Lower lobe of right lung (tissue), 2 donors: ENCODE results near the gene SCPEP1. TPM values are rescaled to one million over a fixed set of nuclear protein-coding genes. Genes with fewer than 3 reads are reported as not detected.

Source experiments
- ATAC-seq, 2 donors: fragments of 200-7000 bp; cut with Tn5 transposase; one replicate each; pipeline ENCODE4 v1.9.1; 2020 to 2022; ENCODE audit warnings: mild to moderate bottlenecking in 2 of 2, moderate library complexity in 2 of 2
- DNase-seq: peaks from one replicate; pipeline ENCODE4 v3.0.0-alpha.2; 2020
- H3K27ac ChIP-seq: fragments of 200-600 bp; one replicate; pipeline ENCODE4 v1.8.0; 2022
- H3K27me3 ChIP-seq: fragments of 200-600 bp; one replicate; pipeline ENCODE4 v1.8.0; 2022; ENCODE audit warnings: low read depth
- H3K36me3 ChIP-seq: fragments of 200-600 bp; one replicate; pipeline ENCODE4 v1.8.0; 2022; ENCODE audit warnings: mild to moderate bottlenecking
- H3K4me1 ChIP-seq: fragments of 200-600 bp; one replicate; pipeline ENCODE4 v1.8.0; 2022
- H3K4me3 ChIP-seq: fragments of 200-600 bp; one replicate; pipeline ENCODE4 v1.8.0; 2022; ENCODE audit warnings: mild to moderate bottlenecking
- H3K9me3 ChIP-seq: fragments of 200-600 bp; one replicate; pipeline ENCODE4 v1.8.0; 2022
- CTCF ChIP-seq: fragments of 200-600 bp; IDR thresholded peaks from one replicate; pipeline ENCODE4 v1.8.0; 2022; ENCODE audit warnings: antibody characterized with exemption, mild to moderate bottlenecking
- intact Hi-C: fragments of 100-400 bp; cut with DNase I; formaldehyde crosslinking; loops from one replicate; pipeline ENCODE4 v1.11.0; 2022
- total RNA-seq: library from RNA; stranded (reverse); fragmentation: NEBNext Ultra II Directional; extraction: Animal tissue kit (Norgen Biotek cat#: 25700); gene quantifications from one replicate; pipeline ENCODE4 v1.2.1, GENCODE V29; 2021
- donor health status: DM: no; HTN: yes; CAD: no; lungs with severe emphysema.

Gene SCPEP1
- total RNA-seq, 1 donor from 2014 or later = 210 TPM

DNA sequence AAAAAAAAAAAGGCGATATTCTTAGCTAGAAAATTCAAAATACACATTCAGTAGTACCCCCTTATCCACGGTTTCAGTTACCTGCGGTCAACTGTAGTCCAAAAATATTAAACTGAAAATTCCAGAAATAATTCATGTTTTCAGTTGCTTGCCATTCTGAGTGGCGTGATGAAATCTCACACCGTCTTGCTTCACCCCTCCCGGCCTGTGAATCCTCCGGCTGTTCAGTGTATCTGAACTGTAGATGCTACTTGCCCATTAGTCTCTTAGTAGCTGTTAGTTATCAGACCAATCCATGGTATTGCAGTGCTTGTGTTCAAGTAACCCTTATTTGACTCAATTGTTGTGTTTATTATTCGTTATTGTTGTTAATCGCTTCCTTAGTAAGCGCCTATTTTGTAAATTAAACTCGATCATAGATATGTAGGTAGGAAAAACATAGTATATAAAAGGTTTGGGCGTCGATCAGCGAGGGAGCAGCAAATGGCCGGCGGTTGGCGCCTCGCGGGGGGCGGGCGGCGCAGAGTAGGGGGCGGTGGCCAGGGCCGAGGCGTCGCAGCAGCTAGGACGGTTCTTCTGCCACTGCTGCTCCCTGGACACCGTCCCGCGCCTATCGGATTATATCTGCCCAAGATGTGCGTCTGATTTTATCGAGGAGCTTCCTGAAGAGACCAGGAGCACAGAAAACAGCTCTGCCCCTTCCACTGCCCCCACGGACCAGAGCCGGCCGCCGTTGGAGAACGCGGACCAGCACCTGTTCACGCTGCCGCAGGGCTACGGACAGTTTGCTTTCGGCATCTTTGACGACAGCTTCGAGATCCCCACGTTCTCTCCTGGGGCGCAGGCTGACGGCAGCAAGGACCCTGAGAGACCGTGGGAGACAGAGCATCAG, 67.3 kb downstream of the SCPEP1 start:
- TF ChIP-seq CTCF = no peak
- Histone ChIP-seq H3K4me1 (peaks cover 15% of the 10 kb centered on the region), H3K27ac (peak overlapping the region; percentile 56), H3K9me3 (no peaks in the 10 kb centered on the region), H3K4me3 (peak overlapping the region; percentile 52), H3K36me3 (no peaks in the 10 kb centered on the region), H3K27me3 (peaks cover 27% of the 10 kb centered on the region)
- DNase-seq = no peak
- intact Hi-C loops = no loop called here
- ATAC-seq = peak; percentile 2 to 28

DNA sequence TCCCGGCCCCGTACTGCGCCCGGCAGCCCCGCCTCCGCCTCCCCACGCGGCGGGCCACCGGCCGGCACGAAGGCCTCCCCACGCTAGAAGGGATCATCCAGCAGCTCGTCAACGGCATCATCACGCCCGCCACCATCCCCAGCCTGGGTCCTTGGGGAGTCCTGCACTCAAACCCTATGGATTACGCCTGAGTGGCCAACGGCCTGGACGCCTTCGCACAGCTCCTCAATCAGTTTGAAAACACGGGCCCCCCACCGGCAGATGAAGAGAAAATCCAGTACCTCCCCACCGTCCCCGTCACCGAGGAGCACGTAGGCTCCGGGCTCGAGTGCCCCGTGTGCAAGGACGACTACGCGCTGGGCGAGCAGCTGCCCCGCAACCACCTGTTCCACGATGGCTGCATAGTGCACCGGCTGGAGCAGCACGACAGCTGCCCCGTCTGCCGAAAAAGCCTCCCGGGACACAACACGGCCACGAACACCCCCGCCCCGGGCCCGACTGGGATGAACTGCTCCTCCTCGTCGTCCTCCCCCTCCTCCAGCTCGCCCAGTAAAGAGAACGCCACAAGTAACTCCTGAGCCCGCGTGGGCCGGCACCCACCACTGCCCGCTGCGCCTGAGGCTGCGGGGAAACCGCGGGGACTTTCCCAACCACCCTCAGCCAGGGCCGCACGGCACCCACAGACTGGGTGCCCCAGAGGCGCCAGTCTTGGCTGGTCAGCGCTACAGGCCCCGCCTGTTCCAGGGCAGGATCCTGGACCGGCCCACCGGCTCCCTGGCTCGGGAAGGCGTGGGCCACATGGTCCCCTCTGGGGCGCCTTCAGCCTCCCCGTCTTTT, 68.2 kb downstream of the SCPEP1 start:
- peak overlapping the region; percentile 56 for H3K27ac ChIP-seq
- H3K4me1 ChIP-seq = peaks cover 15% of the 10 kb centered on the region
- TF ChIP-seq CTCF = no peak
- ATAC-seq = peak; percentile 86 to 96
- no peaks in the 10 kb centered on the region for H3K9me3 ChIP-seq
- peak; percentile 65 for DNase-seq
- H3K27me3 ChIP-seq = peaks cover 27% of the 10 kb centered on the region
- no peaks in the 10 kb centered on the region for H3K36me3 ChIP-seq
- intact Hi-C loops = no loop called here
- H3K4me3 ChIP-seq = peak overlapping the region; percentile 52

- Histone ChIP-seq H3K27ac (peak overlapping the region; percentile 56), H3K4me3 (peak overlapping the region; percentile 52), H3K9me3 (no peaks in the 10 kb centered on the region), H3K27me3 (peaks cover 27% of the 10 kb centered on the region), H3K36me3 (no peaks in the 10 kb centered on the region), H3K4me1 (peaks cover 15% of the 10 kb centered on the region)
- ATAC-seq = peak; percentile 17 to 29
- no peak for TF ChIP-seq CTCF
- peak; percentile 65 for DNase-seq
- intact Hi-C loops = no loop called here
These were observed 68.8 kb downstream of the SCPEP1 start for GRCh38 chr17:57046749-57047148.

- no peak overlapping the region for H3K4me3 ChIP-seq
- H3K27ac ChIP-seq = no peak overlapping the region
- intact Hi-C loops = no loop called here
- DNase-seq (no peak), ATAC-seq (no peak)
- H3K9me3 ChIP-seq = no peaks in the 10 kb centered on the region
- H3K4me1 ChIP-seq = peaks cover 15% of the 10 kb centered on the region
- no peak for TF ChIP-seq CTCF
- H3K36me3 ChIP-seq = no peaks in the 10 kb centered on the region
- H3K27me3 ChIP-seq = peaks cover 25% of the 10 kb centered on the region
These were observed 70.2 kb downstream of the SCPEP1 start for GRCh38 chr17:57048096-57048495.

DNA sequence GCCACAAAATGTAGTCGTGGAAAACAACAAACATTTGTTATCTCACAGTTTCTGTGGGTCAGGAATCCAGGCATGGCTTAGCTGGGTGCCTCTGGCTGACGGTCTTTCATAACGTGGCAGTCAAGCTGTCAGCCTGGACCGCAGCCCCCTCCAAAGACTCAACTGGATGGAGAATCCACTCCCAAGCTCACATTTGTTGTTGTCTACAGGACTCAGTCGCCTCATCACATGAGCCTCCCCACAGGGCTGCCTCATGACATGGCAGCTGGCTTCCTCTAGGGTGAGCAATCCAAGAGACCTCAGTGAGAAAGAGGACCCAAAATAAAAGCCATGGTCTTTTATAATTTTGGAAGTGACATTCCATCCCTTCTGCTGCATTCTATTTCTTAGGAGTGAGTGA, 72.4 kb downstream of the SCPEP1 start:
- no peak for DNase-seq
- no peak for ATAC-seq
- H3K27ac ChIP-seq = no peak overlapping the region
- H3K9me3 ChIP-seq = no peaks in the 10 kb centered on the region
- intact Hi-C loops = no loop called here
- no peak for TF ChIP-seq CTCF
- H3K4me1 ChIP-seq = peaks cover 19% of the 10 kb centered on the region
- peaks cover 14% of the 10 kb centered on the region for H3K27me3 ChIP-seq
- H3K4me3 ChIP-seq = no peak overlapping the region
- no peaks in the 10 kb centered on the region for H3K36me3 ChIP-seq
